ENCODE measurements around the gene CXCL14.
A peak's percentile ranks its signal among the peaks of the same experiment; 100 is the strongest.

The CXCL14 gene

GRCh38 chr5:135576075-135576599 is 2.7 kb downstream of the CXCL14 start:
- no peak for DNase-seq (ENCODE audit: extremely low read depth, low read depth)
- no peak for TF ChIP-seq CTCF (IDR thresholded peaks at IDR 0.05; ENCODE audit: low read depth, low read length)

GRCh38 chr5:135574493-135574892 is 4.3 kb downstream of the CXCL14 start:
- no peak for TF ChIP-seq CTCF (IDR thresholded peaks at IDR 0.05; ENCODE audit: low read depth, low read length)
- DNase-seq (ENCODE audit: extremely low read depth, low read depth) = no peak

GRCh38 chr5:135571902-135572301 is 6.9 kb downstream of the CXCL14 start:
- TF ChIP-seq CTCF (IDR thresholded peaks at IDR 0.05; ENCODE audit: low read depth, low read length) = no peak

GRCh38 chr5:135571066-135571609 is 7.7 kb downstream of the CXCL14 start:
- no peak for TF ChIP-seq CTCF (IDR thresholded peaks at IDR 0.05; ENCODE audit: low read depth, low read length)
- no peak for DNase-seq (ENCODE audit: extremely low read depth, low read depth)

More at GRCh38 chr5:135571902-135572301, 6.9 kb downstream of the CXCL14 start:
- no peak for DNase-seq (ENCODE audit: extremely low read depth, low read depth)

- no peak for DNase-seq (ENCODE audit: extremely low read depth, low read depth)
- no peak for TF ChIP-seq CTCF (IDR thresholded peaks at IDR 0.05; ENCODE audit: low read depth, low read length)
These were observed 8.4 kb downstream of the CXCL14 start for GRCh38 chr5:135570453-135570764.

- TF ChIP-seq CTCF (IDR thresholded peaks at IDR 0.05; ENCODE audit: low read depth, low read length) = peak; percentile 72
- no peak for DNase-seq (ENCODE audit: extremely low read depth, low read depth)
These were observed 8.9 kb downstream of the CXCL14 start for GRCh38 chr5:135569755-135570452.

GRCh38 chr5:135568923-135569360 is 9.8 kb downstream of the CXCL14 start:
- no peak for TF ChIP-seq CTCF (IDR thresholded peaks at IDR 0.05; ENCODE audit: low read depth, low read length)
- no peak for DNase-seq (ENCODE audit: extremely low read depth, low read depth)

All from AG09319 (cell line).